DMS79 treated with DMSO at 0.1 percent for 48 hours (cell line): ENCODE results near the gene MICOS13.

Experiments
- DNase-seq: peaks from one replicate; lab custom pipeline; 2025; lab: John Stamatoyannopoulos, UW

MICOS13 gene

DNA sequence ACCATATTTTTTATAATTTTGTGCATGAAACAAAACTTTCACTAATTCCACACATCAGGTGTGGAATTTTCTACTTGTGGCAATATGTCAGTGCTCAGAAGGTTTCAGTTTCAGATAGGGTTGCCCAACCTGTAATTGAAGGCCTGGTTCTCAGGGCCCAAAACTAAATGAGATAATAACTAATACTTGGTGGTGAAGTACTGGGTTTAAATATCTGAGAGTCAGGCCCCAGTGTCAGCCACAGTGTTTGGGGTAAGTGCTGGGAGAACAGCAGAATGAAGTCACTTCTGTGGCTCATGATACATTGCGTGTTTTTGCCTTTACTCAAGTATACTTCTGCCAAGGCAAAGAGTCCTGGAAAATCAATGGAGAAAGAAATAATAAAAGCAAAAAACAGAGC lies 51.9 kb downstream of the MICOS13 start:
- DNase-seq = no peak
